GM12873 (cell line): ENCODE results near the gene ABCF3.

ENCODE experiments used
- CTCF ChIP-seq: IDR thresholded peaks from 2 replicates; pipeline ENCODE4 v1.5.1; 2012; ENCODE audit warnings: low read depth, mild to moderate bottlenecking, moderate library complexity, low read length, control low read depth; ENCODE audit not compliant: insufficient read depth; ENCODE audit errors: missing control alignments

The ABCF3 gene

DNA sequence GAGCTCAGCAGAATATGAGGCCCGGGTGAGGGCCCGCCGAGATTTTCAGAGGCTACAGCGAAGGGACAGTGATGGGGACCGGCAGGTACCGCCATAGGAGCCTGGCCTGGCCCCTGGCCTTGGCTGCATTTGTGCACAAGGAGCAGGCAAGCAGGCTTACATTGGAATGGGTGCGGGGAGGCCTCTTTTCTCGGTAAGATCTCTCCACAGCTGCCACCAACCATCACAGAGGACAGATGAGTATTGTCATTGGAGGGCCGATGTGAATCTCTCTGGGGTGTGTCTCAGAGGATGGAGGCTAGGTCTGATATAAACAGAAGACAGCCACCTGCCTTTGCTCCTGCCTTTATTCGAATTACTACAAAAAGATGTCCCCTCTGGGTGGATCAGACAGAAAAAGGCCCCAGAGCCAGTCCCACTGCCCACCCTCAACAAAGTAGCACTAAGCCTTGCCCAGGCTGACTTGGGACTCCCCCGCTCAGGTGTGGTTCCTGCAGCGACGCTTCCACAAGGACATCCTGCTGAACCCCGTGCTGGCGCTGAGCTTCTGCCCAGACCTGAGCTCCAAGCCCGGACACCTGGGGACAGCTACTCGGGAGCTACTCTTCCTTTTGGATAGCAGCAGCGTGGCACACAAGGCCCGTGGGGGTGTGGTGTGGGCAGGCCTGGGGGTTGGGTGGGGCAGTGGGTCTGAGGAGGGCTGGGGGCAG, 48.8 kb downstream of the ABCF3 start:
- no peak for TF ChIP-seq CTCF

DNA sequence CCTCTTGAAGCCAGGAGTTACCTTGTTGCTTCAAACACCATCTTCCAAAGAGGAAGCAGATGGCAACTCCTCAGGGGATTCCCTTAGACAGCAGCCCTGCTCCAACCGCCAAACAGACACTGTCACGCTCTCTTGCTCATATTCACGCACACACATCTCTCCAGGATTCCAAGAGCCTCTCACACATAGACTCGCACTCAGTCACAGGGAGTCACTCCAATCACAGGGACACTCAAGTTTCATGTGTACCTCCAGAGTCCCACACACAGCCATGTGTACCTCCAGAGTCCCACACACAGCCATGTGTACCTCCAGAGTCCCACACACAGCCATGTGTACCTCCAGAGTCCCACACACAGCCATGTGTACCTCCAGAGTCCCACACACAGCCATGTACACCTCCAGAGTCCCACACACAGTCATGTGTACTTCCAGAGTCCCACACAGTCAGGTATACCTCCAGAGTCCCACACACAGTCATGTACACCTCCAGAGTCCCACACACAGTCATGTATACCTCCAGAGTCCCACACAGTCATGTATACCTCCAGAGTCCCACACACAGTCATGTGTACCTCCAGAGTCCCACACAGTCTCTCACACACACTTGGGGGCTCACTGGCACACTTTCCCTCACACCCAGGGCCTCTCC, 49.5 kb downstream of the ABCF3 start:
- TF ChIP-seq CTCF, result no peak

- TF ChIP-seq CTCF, result no peak
Measured at GRCh38 chr3:184236033-184236410, 50.0 kb downstream of the ABCF3 start.

DNA sequence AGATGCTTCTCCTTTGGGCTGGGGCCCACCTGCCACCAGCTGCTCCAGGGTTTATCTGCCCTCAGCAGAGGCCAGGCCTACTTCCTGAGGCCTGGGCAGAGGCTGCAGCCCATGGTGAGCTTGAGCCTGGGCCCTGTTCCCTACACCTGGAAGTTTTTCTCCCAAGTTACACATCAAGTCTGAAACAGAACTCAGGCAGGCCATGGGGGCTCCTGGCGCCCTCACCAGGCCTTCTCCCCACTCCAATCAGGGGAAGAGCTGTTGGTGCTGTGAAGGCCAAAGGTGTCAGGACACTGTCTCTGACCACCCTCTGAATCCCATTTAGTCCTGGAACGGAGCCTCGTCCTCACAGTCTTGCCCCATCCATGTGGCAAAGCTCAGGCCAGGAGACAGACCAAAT, 50.6 kb downstream of the ABCF3 start:
- no peak for TF ChIP-seq CTCF

DNA sequence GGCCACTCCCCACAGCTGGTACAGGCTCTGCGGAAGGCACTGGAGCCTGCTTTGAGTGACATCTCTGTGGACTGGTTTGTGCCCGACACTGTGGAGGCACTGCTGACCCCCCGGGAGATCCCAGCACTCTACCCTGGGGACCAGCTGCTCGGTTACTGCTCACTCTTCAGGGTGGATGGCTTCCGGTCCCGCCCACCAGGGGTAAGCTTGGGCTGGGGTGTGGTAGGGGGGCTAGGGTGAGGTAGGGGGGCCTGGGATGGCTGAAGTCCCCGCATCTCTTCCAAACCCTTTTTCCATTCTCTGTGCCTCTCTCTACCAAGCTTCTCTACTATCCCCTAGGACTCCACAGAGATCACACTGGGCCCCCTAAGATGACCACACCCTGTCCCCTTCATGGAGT, 51.2 kb downstream of the ABCF3 start:
- TF ChIP-seq CTCF, result no peak

DNA sequence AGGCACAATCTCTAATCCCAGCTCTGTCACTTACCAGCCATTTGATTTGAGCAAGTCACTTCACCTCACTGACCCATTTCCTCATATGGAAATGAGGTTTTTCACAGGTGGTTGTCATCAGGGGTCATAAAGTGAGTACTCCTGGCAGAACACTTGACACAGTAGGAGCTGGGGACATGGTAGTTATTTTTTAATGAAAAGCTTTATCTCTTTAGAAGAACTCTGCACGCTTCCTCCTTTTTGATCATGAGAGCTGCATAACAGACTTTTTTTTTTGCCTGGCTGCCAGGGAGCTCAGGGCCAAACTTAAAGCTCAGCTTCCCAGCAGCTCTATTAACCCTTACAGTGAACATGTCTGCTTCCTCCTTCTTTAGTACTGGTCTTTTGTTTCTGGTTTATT, 51.8 kb downstream of the ABCF3 start:
- TF ChIP-seq CTCF, result no peak

GRCh38 chr3:184238246-184238818, 52.3 kb downstream of the ABCF3 start:
- no peak for TF ChIP-seq CTCF
